ENCODE measurements around the gene SPRY1. TPM values are rescaled to one million over a fixed set of nuclear protein-coding genes. Genes with fewer than 3 reads are reported as not detected.

SPRY1 gene, protein sequence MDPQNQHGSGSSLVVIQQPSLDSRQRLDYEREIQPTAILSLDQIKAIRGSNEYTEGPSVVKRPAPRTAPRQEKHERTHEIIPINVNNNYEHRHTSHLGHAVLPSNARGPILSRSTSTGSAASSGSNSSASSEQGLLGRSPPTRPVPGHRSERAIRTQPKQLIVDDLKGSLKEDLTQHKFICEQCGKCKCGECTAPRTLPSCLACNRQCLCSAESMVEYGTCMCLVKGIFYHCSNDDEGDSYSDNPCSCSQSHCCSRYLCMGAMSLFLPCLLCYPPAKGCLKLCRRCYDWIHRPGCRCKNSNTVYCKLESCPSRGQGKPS
- total RNA-seq (10 to 100 TPM; 85.1 to 95.5 TPM), polyA plus RNA-seq (ENCODE audit: insufficient read length in 6 of 6) (100 to 1,000 TPM in 3 of 6 donors, 10 to 100 TPM in 3; 84.8 to 126 (median 103) TPM)
- long read RNA-seq, donor 1, transcript SPRY1-204 (2 exons, 1,012 nt) = minor isoform, 7 of 78 reads
- long read RNA-seq, donor 1, transcript SPRY1-206 (2 exons, 849 nt) = major isoform, 52 of 78 reads
- long read RNA-seq, donor 1, partial matches to known transcripts = 0 of 78 reads
- long read RNA-seq, donor 1, other reads (novel, unspliced or antisense) = 16 of 78 reads
- long read RNA-seq, donor 2, transcript SPRY1-204 (2 exons, 1,012 nt) = minor isoform, 6 of 49 reads
- long read RNA-seq, donor 2, transcript SPRY1-206 (2 exons, 849 nt) = major isoform, 26 of 49 reads
- long read RNA-seq, donor 2, partial matches to known transcripts = 0 of 49 reads
- long read RNA-seq, donor 2, other reads (novel, unspliced or antisense) = 15 of 49 reads
- long read RNA-seq, donor 3, transcript SPRY1-206 (2 exons, 849 nt) = major isoform, 15 of 31 reads
- long read RNA-seq, donor 3, partial matches to known transcripts = 0 of 31 reads
- long read RNA-seq, donor 3, other reads (novel, unspliced or antisense) = 14 of 31 reads
- long read RNA-seq, donor 4, transcript SPRY1-206 (2 exons, 849 nt) = major isoform, 91 of 97 reads
- long read RNA-seq, donor 4, partial matches to known transcripts = 0 of 97 reads
- long read RNA-seq, donor 4, other reads (novel, unspliced or antisense) = 6 of 97 reads
- long read RNA-seq, donor 5, transcript SPRY1-206 (2 exons, 849 nt) = major isoform, 32 of 50 reads
- long read RNA-seq, donor 5, transcript SPRY1-202 (2 exons, 2,504 nt) = minor isoform, 5 of 50 reads
- long read RNA-seq, donor 5, partial matches to known transcripts = 0 of 50 reads
- long read RNA-seq, donor 5, other reads (novel, unspliced or antisense) = 7 of 50 reads
- long read RNA-seq, donor 6, transcript SPRY1-204 (2 exons, 1,012 nt) = minor isoform, 5 of 28 reads
- long read RNA-seq, donor 6, transcript SPRY1-206 (2 exons, 849 nt) = major isoform, 16 of 28 reads
- long read RNA-seq, donor 6, partial matches to known transcripts = 0 of 28 reads
- long read RNA-seq, donor 6, other reads (novel, unspliced or antisense) = 6 of 28 reads
- long read RNA-seq, donor 7, transcript SPRY1-206 (2 exons, 849 nt) = major isoform, 5 of 10 reads
- long read RNA-seq, donor 7, partial matches to known transcripts = 0 of 10 reads
- long read RNA-seq, donor 7, other reads (novel, unspliced or antisense) = 0 of 10 reads
- long read RNA-seq, donor 8, transcript SPRY1-206 (2 exons, 849 nt) = major isoform, 12 of 30 reads
- long read RNA-seq, donor 8, partial matches to known transcripts = 0 of 30 reads
- long read RNA-seq, donor 8, other reads (novel, unspliced or antisense) = 13 of 30 reads
- long read RNA-seq, donor 9 = 0 reads
- long read RNA-seq, donor 10, transcript SPRY1-206 (2 exons, 849 nt) = major isoform, 76 of 86 reads
- long read RNA-seq, donor 10, partial matches to known transcripts = 0 of 86 reads
- long read RNA-seq, donor 10, other reads (novel, unspliced or antisense) = 10 of 86 reads
- long read RNA-seq, donor 11, transcript SPRY1-206 (2 exons, 849 nt) = major isoform, 13 of 13 reads
- long read RNA-seq, donor 11, partial matches to known transcripts = 0 of 13 reads
- long read RNA-seq, donor 11, other reads (novel, unspliced or antisense) = 0 of 13 reads
- long read RNA-seq, donor 12, transcript SPRY1-206 (2 exons, 849 nt) = major isoform, 19 of 32 reads
- long read RNA-seq, donor 12, partial matches to known transcripts = 0 of 32 reads
- long read RNA-seq, donor 12, other reads (novel, unspliced or antisense) = 10 of 32 reads

DNA sequence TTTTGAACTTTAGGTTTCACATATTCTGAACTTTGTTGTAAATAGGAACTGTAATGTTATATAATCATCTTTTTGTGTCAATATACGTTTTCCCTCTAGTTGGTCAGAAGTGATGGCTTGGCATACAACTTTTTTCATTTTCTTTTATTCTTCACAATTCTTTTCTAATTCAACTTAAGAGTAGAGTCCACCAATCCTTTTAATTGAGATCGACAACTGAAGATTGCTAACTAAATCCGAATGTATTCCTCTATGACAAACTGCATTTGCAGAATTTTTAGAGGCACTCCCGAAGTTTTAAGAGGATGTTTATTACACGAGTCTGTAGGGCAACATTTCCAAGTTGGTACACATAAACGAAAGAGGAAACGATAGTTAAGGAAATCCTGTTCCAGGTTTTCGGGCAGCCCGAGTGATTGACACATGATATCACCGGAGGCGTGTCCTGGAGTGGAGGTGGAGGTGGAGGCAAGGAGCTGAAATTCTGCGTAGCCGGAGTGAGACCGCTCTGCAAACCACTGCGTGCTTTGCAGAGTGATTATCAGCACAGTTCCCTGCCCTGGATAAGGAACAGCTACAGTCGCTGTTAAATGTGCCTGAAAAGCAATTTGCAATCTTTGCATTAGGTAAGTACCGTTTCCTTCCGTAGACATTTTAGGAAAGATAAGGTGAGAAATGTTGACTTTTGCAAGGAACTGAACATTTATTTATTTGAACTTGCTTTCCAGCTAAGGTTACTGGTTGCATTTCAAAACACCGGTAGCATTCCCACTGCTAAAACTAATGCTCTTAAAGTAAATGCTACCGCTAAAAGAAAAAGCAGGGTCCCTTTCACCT lies at the start of gene SPRY1:
SPRY1 (plus strand) TSS at position 489 of the 837 bp plus-strand sequence. CDS start 4,797 bp downstream, outside the sequence.
- intact Hi-C loops (cut with DNase I) = loop anchor here in 1 of 2 donors (10.0 kb wide), 1 partner anchor 282 kb away; no protein-coding TSS in a partner anchor
- peaks cover 0 to 1% of the 10 kb centered on the region in 2 donors for H3K36me3 ChIP-seq
- peaks cover 0 to 7% of the 10 kb centered on the region in 2 donors for H3K4me1 ChIP-seq
- no peaks in the 10 kb centered on the region for H3K9me3 ChIP-seq
- H3K4me3 ChIP-seq = peak within 1 kb of the TSS; percentile 64 to 73
- H3K27ac ChIP-seq = peak within 1 kb of the TSS; percentile 88 to 95
- DNase-seq (peak; percentile 83 to 94 (median 90)), ATAC-seq (peak; percentile 74)
- peaks cover 0 to 25% of the 10 kb centered on the region in 2 donors for H3K27me3 ChIP-seq
- TF ChIP-seq CTCF (IDR thresholded peaks at IDR 0.05) = no peak

DNA sequence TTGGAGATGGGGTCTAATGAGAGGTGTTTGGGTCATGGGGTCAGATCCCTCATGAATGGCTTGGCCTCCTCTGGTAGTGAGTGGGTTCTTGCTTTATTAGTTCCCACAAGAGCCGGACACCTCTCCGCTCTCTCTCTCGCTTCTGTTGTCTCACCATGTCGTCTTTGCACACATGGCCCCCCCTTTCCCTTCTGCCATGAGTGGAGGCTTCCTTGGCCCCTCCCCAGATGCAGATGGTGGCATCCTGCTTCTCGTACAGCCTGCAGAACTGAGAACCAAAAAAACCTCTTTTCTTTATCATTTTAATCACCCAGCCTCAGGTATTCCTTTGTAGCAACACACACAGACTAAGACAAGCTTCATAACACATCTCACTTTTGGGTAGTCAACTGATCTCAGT lies 49.6 kb upstream of the SPRY1 start:
- Histone ChIP-seq H3K27me3 (no peaks in the 10 kb centered on the region), H3K4me3 (no peak overlapping the region), H3K36me3 (no peaks in the 10 kb centered on the region), H3K4me1 (no peaks in the 10 kb centered on the region), H3K9me3 (no peaks in the 10 kb centered on the region), H3K27ac (no peak overlapping the region)
- ATAC-seq = no peak
- DNase-seq = no peak
- intact Hi-C loops (cut with DNase I) = no loop called here
- no peak for TF ChIP-seq CTCF (IDR thresholded peaks at IDR 0.05)

DNA sequence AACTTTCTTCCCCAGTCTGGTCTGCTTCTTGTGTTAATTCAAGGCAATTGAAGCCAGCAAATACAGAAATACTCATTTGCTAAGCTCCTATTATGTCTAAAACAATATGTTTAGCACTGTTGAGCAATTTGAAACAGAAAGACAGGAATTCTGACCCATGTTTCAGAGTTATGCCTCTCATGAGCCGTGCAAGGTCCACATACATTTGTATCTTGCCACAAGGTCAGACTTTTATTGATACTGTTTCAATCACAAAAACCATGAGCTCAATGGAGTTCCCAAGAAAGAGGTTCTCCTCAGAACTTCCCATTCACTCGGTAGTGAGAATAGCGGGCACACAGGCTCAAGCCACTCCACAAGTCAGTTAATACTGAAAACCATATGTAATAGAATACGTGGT lies 47.6 kb upstream of the SPRY1 start:
- ATAC-seq = no peak
- H3K27me3 ChIP-seq = no peaks in the 10 kb centered on the region

More for the DNA sequence above, 47.6 kb upstream of the SPRY1 start:
- no peak overlapping the region for H3K27ac ChIP-seq
- peaks cover 0 to 5% of the 10 kb centered on the region in 2 donors for H3K4me1 ChIP-seq
- TF ChIP-seq CTCF (IDR thresholded peaks at IDR 0.05) = no peak
- H3K36me3 ChIP-seq = no peaks in the 10 kb centered on the region
- H3K4me3 ChIP-seq = no peak overlapping the region
- intact Hi-C loops (cut with DNase I) = no loop called here
- DNase-seq = no peak
- H3K9me3 ChIP-seq = no peaks in the 10 kb centered on the region

Measured in left lung (tissue), 14 donors.